Mucosa of descending colon (tissue), 3 donors: ENCODE measurements around the gene HKDC1. TPM values are rescaled to one million over a fixed set of nuclear protein-coding genes. Genes with fewer than 3 reads are reported as not detected.

Experiments used
- ATAC-seq: fragments of 200-7000 bp; cut with Tn5 transposase; one replicate; pipeline ENCODE4 v1.9.1; 2020; ENCODE audit warnings: mild to moderate bottlenecking, moderate library complexity
- DNase-seq, 3 donors: peaks; one replicate each; pipeline ENCODE4 v3.0.0-alpha.2; 2020
- H3K36me3 ChIP-seq: fragments of 200-600 bp; one replicate; pipeline ENCODE4 v1.8.0; 2021; ENCODE audit warnings: low read depth, mild to moderate bottlenecking
- H3K4me1 ChIP-seq: fragments of 200-600 bp; one replicate; pipeline ENCODE4 v1.8.0; 2021; ENCODE audit warnings: low read depth, mild to moderate bottlenecking
- H3K4me3 ChIP-seq: fragments of 200-600 bp; one replicate; pipeline ENCODE4 v1.8.0; 2021; ENCODE audit warnings: mild to moderate bottlenecking
- H3K9me3 ChIP-seq: fragments of 200-600 bp; one replicate; pipeline ENCODE4 v1.8.0; 2021; ENCODE audit warnings: mild to moderate bottlenecking
- CTCF ChIP-seq: fragments of 200-600 bp; IDR thresholded peaks from one replicate; pipeline ENCODE4 v1.8.0; 2022; ENCODE audit warnings: antibody characterized with exemption, mild to moderate bottlenecking
- intact Hi-C, 2 donors: fragments of 100-400 bp; cut with DNase I in 1 of 2; cut with micrococcal nuclease in 1 of 2; formaldehyde crosslinking; loops; one replicate each; pipeline versions ENCODE4 v1.11.0 to v1.11.1; 2022; cut with DNase I, micrococcal nuclease
- total RNA-seq, 3 donors: library from RNA; stranded (reverse); fragmentation: NEBNext Ultra II Directional in 2 of 3; extraction: Animal tissue kit (Norgen Biotek cat#: 25700) in 2 of 3; gene quantifications; one replicate each; pipeline versions ENCODE4 v1.2.1 to v1.2.4, GENCODE V29; 2021 to 2023
- donor health status: DM: no; HTN: no; CAD: no; lungs with moderate emphysema.
- donor health status: DM: no; HTN: no; CAD: no.
- donor health status: DM: no; HTN: yes; CAD: no.

Gene HKDC1
- total RNA-seq, 3 donors from 2014 or later = 20.2 to 31.2 (median 23.9) TPM

DNA sequence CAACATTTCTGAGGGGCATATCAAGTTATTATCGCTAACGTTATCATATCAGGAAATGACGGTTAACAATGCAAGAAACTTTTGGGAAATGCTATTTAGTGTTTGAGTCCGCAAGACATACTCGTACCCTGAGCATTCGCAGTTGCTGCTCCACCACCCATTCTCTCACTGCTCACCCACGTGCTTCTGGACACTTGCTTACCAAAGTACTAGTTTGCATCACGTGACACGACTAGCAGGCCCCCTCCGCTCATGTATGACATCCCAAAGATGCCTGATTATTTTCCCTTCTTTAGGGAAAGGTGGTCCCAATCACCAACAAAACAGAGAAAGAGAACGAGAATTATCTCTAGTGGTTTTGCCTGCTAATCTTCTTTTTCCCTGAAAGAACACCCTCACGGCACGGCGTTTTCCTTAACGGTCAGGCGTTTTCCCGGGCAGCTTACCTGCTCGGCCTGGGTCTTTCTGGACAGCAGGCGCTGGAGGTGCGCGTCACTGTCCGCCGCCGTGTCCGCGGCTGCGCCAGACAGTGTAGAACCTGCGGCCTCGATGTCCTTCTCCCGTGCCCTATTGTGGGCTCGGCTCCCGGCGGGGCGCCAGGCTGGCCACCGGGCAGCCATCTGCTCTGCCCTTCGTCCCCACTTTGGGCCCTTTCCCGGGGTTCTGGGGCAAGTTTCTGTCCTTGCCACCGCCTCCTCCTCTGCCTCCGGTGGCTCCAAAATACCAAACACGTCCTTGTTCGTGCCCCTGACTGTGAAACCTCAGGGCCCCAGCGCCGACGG lies 40.2 kb upstream of the HKDC1 start, which contains the start of gene SUPV3L1:
Gene SUPV3L1, plus strand, starts transcription at position 492 of the 782 bp plus-strand sequence. Its CDS starts 58 bp downstream, at position 550.
- intact Hi-C loops = no loop called here
- no peaks in the 10 kb centered on the region for H3K9me3 ChIP-seq
- DNase-seq (peak; percentile 91 to 99 (median 92)), ATAC-seq (peak; percentile 98)
- H3K4me3 ChIP-seq = peak within 1 kb of the TSS; percentile 59
- no peak for TF ChIP-seq CTCF
- no peaks in the 10 kb centered on the region for H3K36me3 ChIP-seq
- H3K4me1 ChIP-seq = peaks cover 19% of the 10 kb centered on the region

- DNase-seq = no peak
- TF ChIP-seq CTCF = no peak
- Histone ChIP-seq H3K4me3 (peak overlapping the region; percentile 59), H3K36me3 (no peaks in the 10 kb centered on the region), H3K4me1 (peaks cover 19% of the 10 kb centered on the region), H3K9me3 (no peaks in the 10 kb centered on the region)
- intact Hi-C loops = no loop called here
- no peak for ATAC-seq
Observed at GRCh38 chr10:69180525-69181204, 39.5 kb upstream of the HKDC1 start.

DNA sequence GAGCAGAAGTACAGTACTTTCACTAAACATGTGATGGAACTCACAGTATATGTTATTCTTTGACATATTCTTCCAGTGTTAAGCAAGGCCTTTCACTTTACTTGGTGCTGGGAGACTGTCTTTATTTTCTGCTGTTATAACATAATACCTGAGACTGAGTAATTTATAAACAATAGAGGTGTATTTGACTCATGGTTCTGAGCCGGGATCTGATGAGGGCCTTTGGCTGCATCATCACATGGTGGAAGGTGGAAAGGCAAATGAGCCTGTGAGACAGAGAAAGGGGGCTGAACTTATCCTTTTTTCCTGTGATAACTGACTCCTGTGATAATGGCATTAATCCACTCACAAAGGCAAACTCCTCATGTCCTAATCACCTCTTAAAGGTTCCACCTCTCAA lies 38.7 kb upstream of the HKDC1 start:
- ATAC-seq = no peak
- no peaks in the 10 kb centered on the region for H3K9me3 ChIP-seq
- intact Hi-C loops = no loop called here
- peaks cover 2% of the 10 kb centered on the region for H3K36me3 ChIP-seq
- TF ChIP-seq CTCF = no peak
- H3K4me3 ChIP-seq = no peak overlapping the region
- peaks cover 19% of the 10 kb centered on the region for H3K4me1 ChIP-seq
- no peak for DNase-seq

DNA sequence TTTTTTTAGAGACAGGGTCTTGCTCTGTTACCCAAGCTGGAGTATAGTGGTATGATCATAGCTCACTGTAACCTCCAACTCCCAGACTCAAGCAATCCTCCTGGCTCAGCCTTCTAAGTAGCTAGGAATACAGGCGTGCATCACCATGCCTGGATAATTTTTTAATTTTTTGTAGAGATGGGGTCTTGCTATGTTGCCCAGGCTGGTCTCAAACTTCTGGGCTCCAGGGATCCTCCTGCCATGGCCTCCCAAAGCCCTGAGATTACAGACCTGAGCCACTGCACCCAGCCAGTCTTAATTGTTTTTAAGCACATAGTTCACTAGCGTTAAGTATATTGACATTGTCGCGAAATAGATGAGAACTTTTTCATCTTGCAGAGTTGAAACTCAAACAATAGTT lies 38.1 kb upstream of the HKDC1 start:
- no peak for DNase-seq
- no peaks in the 10 kb centered on the region for H3K9me3 ChIP-seq
- no peak for ATAC-seq
- peaks cover 3% of the 10 kb centered on the region for H3K36me3 ChIP-seq
- H3K4me3 ChIP-seq = no peak overlapping the region
- intact Hi-C loops = no loop called here
- TF ChIP-seq CTCF = no peak
- H3K4me1 ChIP-seq = peaks cover 19% of the 10 kb centered on the region

DNA sequence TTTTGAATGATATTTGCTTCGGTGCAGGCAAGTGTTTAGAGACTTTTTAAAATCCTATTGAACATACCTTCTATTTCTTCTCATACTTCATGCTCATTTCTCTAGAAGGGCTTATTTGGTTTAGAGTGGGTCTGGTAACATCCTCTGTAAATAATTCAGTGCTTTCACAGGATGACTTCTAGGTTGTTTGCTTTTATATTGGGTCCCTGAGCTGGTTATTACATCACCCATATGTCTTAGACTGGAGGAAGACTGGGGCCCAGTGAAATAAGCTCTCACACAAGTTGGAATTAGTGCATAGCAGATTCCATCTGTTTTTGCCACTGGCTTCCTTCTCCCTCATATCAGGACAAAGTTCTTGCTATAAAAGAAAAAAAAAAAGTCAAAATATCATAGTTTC lies 33.6 kb upstream of the HKDC1 start:
- no peaks in the 10 kb centered on the region for H3K9me3 ChIP-seq
- H3K4me1 ChIP-seq = peaks cover 8% of the 10 kb centered on the region
- no peak for TF ChIP-seq CTCF
- H3K36me3 ChIP-seq = peaks cover 3% of the 10 kb centered on the region
- ATAC-seq (no peak), DNase-seq (no peak)
- intact Hi-C loops = no loop called here
- no peak overlapping the region for H3K4me3 ChIP-seq
